ENCODE data around the gene EMC10. TPM values are rescaled to one million over a fixed set of nuclear protein-coding genes. Genes with fewer than 3 reads are reported as not detected.

Gene EMC10
- total RNA-seq, 1 donor: 56.5 TPM

GRCh38 chr19:50476907-50477238 is 566 bp downstream of the EMC10 start:
- TF ChIP-seq, protein P1, sequence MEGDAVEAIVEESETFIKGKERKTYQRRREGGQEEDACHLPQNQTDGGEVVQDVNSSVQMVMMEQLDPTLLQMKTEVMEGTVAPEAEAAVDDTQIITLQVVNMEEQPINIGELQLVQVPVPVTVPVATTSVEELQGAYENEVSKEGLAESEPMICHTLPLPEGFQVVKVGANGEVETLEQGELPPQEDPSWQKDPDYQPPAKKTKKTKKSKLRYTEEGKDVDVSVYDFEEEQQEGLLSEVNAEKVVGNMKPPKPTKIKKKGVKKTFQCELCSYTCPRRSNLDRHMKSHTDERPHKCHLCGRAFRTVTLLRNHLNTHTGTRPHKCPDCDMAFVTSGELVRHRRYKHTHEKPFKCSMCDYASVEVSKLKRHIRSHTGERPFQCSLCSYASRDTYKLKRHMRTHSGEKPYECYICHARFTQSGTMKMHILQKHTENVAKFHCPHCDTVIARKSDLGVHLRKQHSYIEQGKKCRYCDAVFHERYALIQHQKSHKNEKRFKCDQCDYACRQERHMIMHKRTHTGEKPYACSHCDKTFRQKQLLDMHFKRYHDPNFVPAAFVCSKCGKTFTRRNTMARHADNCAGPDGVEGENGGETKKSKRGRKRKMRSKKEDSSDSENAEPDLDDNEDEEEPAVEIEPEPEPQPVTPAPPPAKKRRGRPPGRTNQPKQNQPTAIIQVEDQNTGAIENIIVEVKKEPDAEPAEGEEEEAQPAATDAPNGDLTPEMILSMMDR (IDR thresholded peaks at IDR 0.05; ENCODE audit: extremely low read depth, low read depth, low read length): no peak
- no peak for DNase-seq (ENCODE audit: insufficient read length, low spot score, missing footprints)
- H3K4me1 ChIP-seq (ENCODE audit: insufficient read depth, low read length): peaks cover 7% of the 10 kb centered on the region
- no peaks in the 10 kb centered on the region for H3K9me3 ChIP-seq (ENCODE audit: low read depth, low read length)
- H3K36me3 ChIP-seq (ENCODE audit: insufficient read depth, low read length): peaks cover 10% of the 10 kb centered on the region
- H3K27me3 ChIP-seq (ENCODE audit: insufficient read depth, low read length): no peaks in the 10 kb centered on the region
- H3K4me2 ChIP-seq (ENCODE audit: insufficient read depth, low read length): peak overlapping the region; percentile 84
- H3K79me2 ChIP-seq (ENCODE audit: insufficient read depth, low read length): peaks cover 23% of the 10 kb centered on the region
- H3K4me3 ChIP-seq (ENCODE audit: insufficient read depth, low read length): peak overlapping the region; percentile 99
- H2AFZ ChIP-seq (ENCODE audit: low read length): peak overlapping the region; percentile 93
- H4K20me1 ChIP-seq (ENCODE audit: insufficient read depth, low read length): peaks cover 23% of the 10 kb centered on the region
- H3K27ac ChIP-seq (ENCODE audit: low read depth, low read length): peak overlapping the region; percentile 67

DNA sequence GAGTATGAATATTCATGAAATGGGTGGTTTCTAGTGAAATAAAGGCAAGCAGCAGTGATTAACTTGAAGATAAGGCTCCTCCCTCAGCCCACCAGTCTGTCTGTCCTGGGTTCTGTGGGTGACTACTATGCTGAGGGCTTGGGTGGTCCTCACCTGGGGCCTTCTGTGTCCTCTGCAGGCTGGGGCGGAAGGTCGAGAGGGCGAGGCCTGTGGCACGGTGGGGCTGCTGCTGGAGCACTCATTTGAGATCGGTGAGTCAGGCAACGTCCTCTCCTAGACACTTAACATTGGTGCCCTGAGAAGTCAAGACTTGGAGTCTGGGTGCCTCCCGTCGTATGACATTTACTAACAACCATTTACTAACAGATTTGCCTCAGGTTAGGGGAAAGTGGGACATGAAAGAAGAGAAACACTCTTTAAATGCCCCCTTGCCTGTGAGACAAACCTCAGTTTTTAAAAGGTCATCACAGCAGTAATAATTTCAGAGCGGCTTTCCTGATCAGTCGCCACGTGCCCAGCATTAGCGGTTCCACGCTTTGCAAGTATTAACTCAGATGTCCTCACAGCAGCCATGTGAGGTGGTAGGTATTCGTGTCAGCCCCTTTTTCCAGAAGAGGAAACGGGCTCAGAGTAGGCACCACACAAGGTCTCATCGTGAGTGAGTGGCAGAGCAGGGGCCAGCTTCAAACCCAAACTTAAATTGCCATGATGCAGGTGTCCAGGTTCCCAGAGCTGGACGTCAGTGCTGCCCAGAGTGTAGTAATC is 1.6 kb downstream of the EMC10 start:
- no peak for DNase-seq (ENCODE audit: insufficient read length, low spot score, missing footprints)
- Histone ChIP-seq H3K4me2 (ENCODE audit: insufficient read depth, low read length) (peak overlapping the region; percentile 84), H2AFZ (ENCODE audit: low read length) (no peak overlapping the region)

GRCh38 chr19:50478901-50479715 is 2.8 kb downstream of the EMC10 start:
- Histone ChIP-seq H3K4me2 (ENCODE audit: insufficient read depth, low read length) (no peak overlapping the region), H3K36me3 (ENCODE audit: insufficient read depth, low read length) (peaks cover 10% of the 10 kb centered on the region), H4K20me1 (ENCODE audit: insufficient read depth, low read length) (peaks cover 23% of the 10 kb centered on the region), H3K27ac (ENCODE audit: low read depth, low read length) (no peak overlapping the region), H3K4me3 (ENCODE audit: insufficient read depth, low read length) (no peak overlapping the region), H3K9me3 (ENCODE audit: low read depth, low read length) (no peaks in the 10 kb centered on the region), H3K4me1 (ENCODE audit: insufficient read depth, low read length) (peaks cover 7% of the 10 kb centered on the region), H3K79me2 (ENCODE audit: insufficient read depth, low read length) (peaks cover 23% of the 10 kb centered on the region), H3K27me3 (ENCODE audit: insufficient read depth, low read length) (no peaks in the 10 kb centered on the region), H2AFZ (ENCODE audit: low read length) (no peak overlapping the region)
- TF ChIP-seq, protein P1 (IDR thresholded peaks at IDR 0.05; ENCODE audit: extremely low read depth, low read depth, low read length): peak; percentile 67
- peak; percentile 97 for DNase-seq (ENCODE audit: insufficient read length, low spot score, missing footprints)

More for the DNA sequence above, 1.6 kb downstream of the EMC10 start:
- Histone ChIP-seq H4K20me1 (ENCODE audit: insufficient read depth, low read length) (peaks cover 23% of the 10 kb centered on the region), H3K36me3 (ENCODE audit: insufficient read depth, low read length) (peaks cover 10% of the 10 kb centered on the region), H3K27ac (ENCODE audit: low read depth, low read length) (no peak overlapping the region), H3K4me1 (ENCODE audit: insufficient read depth, low read length) (peaks cover 7% of the 10 kb centered on the region), H3K4me3 (ENCODE audit: insufficient read depth, low read length) (peak overlapping the region; percentile 99), H3K27me3 (ENCODE audit: insufficient read depth, low read length) (no peaks in the 10 kb centered on the region), H3K79me2 (ENCODE audit: insufficient read depth, low read length) (peaks cover 23% of the 10 kb centered on the region), H3K9me3 (ENCODE audit: low read depth, low read length) (no peaks in the 10 kb centered on the region)
- TF ChIP-seq, protein P1 (IDR thresholded peaks at IDR 0.05; ENCODE audit: extremely low read depth, low read depth, low read length): no peak

GRCh38 chr19:50479761-50480251 is 3.5 kb downstream of the EMC10 start:
- TF ChIP-seq, protein P1 (IDR thresholded peaks at IDR 0.05; ENCODE audit: extremely low read depth, low read depth, low read length): no peak

More at GRCh38 chr19:50479761-50480251, 3.5 kb downstream of the EMC10 start:
- H3K9me3 ChIP-seq (ENCODE audit: low read depth, low read length): no peaks in the 10 kb centered on the region
- H3K4me2 ChIP-seq (ENCODE audit: insufficient read depth, low read length): no peak overlapping the region
- no peaks in the 10 kb centered on the region for H3K27me3 ChIP-seq (ENCODE audit: insufficient read depth, low read length)
- peaks cover 10% of the 10 kb centered on the region for H3K36me3 ChIP-seq (ENCODE audit: insufficient read depth, low read length)
- H2AFZ ChIP-seq (ENCODE audit: low read length): no peak overlapping the region
- no peak overlapping the region for H3K4me3 ChIP-seq (ENCODE audit: insufficient read depth, low read length)
- peaks cover 7% of the 10 kb centered on the region for H3K4me1 ChIP-seq (ENCODE audit: insufficient read depth, low read length)
- H3K79me2 ChIP-seq (ENCODE audit: insufficient read depth, low read length): peaks cover 23% of the 10 kb centered on the region
- H3K27ac ChIP-seq (ENCODE audit: low read depth, low read length): no peak overlapping the region
- H4K20me1 ChIP-seq (ENCODE audit: insufficient read depth, low read length): peaks cover 23% of the 10 kb centered on the region
- no peak for DNase-seq (ENCODE audit: insufficient read length, low spot score, missing footprints)
